Stimulated activated CD8-positive, alpha-beta memory T cell treated with anti-CD3 and anti-CD28 coated beads, Interleukin-12 subunit alpha, Interleukin-12 subunit beta, amount 100 ng/mL, for 24 hours (primary cell): Measurements from ENCODE around the gene LDAF1.
"Not testable (repeated sequence)": the region's sequence is repeated elsewhere in the genome, so short reads cannot be mapped to it uniquely, and the experiment has no call there.

Experiments
- DNase-seq: peaks from one replicate; pipeline ENCODE4 v3.0.0-alpha.2; 2020; ENCODE audit errors: extremely low read depth

The LDAF1 gene

GRCh38 chr16:21195330-21195729 lies 36.9 kb downstream of the LDAF1 start:
- DNase-seq, result not testable (repeated sequence)

DNA sequence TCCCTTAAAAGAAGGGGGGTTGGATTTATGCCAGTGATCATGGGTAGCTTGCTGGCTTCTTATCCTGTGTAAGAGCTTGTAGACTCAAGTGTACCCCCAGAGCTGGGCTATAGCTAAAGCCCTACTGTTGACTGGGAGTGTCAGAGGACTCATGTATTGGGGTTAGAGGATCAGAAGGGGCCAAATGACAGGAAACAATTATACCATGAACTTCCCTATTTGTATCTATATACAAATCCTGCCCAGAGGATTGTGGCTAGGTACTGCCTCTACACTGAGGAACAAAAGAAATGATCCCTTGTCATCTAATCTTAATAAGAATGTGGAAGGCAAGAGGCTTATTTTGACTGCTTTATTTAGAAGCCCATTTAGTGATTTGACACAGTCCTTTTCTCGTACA lies 38.6 kb downstream of the LDAF1 start:
- DNase-seq, result no peak

DNA sequence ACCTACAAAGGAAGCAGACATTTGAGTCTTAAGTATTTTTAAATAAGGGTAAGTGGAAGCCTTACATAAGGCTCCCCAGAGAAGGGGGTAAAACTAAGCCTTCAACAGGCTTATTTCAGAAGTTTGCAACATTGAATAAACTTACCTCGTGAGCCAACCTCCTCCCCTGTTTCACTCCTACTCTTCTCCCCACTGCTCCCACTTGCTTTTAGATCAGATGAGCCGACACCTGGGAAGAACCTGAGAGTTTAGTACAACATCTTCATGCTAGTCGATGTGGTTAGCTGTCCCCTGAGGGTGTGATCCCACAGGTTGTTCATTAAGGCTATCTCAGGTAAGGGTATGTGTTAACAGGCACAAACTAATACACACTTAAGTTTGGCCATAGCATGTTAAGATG lies 39.1 kb downstream of the LDAF1 start:
- DNase-seq, result no peak

DNA sequence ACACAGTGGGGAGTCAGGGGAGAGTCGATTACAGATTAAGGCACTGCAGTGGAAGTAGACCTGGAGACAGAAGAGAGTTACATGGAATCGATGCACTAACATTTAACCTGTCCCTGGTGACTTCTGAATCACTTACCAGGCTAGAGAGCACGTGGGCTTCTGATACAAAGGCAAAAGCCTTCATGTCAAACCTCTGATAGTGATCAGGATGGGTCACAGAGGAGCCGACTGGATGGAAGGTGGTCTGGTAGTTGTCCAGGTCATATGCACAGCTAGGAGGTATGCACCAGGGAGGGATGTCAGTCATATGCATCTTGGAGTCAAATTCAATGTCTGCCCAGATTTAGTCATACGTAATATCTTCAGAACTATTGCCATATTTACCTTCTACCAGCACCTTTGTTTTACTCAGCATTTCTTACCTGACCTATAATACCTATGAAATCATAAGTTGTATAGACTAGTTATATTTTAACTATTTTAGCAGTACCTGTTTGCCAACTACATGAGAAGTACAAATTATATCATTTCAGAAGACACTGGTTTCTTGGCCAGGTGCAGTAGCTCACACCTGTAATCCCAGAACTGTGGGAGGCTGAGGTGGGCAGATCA lies 41.2 kb downstream of the LDAF1 start:
- no peak for DNase-seq

DNA sequence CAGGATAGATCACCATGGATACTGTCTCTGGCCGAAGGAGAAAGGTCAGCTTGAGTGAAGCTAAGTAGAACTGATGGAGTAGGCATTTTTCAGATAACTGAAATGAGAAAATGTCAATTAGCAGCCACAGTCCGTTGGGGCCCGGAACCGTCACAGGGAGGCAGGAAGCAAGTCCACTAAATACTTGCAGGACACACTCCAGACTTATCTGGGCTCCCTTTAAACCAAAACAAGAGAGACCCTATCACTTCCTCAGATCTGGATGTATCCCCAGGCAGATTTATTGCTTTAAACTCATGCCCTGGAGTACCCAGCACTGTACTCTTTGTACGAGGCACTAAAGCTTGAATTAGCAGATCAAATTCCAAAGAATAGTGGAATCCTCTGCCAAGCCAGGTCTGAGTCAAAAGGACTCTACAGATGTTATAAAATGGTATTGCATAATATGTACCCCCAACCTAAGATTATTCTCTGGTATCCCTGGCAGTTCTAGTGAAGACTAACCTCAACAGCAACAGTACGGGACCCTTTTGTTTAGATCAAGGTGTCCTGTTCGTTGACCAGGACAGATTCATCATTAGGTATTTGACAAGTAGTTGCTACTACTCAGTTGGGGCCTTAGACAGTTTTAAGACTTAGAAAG lies 44.8 kb downstream of the LDAF1 start:
- DNase-seq, result no peak

GRCh38 chr16:21205303-21205702 lies 46.8 kb downstream of the LDAF1 start:
- no peak for DNase-seq

DNA sequence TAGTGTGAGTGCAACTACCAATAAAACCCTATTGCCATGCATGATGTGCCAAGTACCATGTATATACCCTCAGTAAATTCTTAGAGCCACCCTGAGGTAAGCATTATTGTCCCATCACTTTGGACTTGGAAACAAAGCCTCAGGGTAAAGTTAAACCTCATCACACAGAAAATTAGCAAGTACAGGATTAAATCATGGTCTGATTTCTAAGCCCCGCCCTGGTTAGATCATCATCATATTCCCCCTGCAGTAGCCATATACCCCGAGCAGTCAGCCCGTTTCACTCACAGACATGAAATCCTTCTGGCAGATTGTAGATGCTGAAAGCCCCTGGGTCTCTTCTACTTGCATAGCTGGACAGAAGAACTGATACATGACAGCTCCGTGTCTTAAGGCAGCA lies 48.1 kb downstream of the LDAF1 start:
- no peak for DNase-seq

DNA sequence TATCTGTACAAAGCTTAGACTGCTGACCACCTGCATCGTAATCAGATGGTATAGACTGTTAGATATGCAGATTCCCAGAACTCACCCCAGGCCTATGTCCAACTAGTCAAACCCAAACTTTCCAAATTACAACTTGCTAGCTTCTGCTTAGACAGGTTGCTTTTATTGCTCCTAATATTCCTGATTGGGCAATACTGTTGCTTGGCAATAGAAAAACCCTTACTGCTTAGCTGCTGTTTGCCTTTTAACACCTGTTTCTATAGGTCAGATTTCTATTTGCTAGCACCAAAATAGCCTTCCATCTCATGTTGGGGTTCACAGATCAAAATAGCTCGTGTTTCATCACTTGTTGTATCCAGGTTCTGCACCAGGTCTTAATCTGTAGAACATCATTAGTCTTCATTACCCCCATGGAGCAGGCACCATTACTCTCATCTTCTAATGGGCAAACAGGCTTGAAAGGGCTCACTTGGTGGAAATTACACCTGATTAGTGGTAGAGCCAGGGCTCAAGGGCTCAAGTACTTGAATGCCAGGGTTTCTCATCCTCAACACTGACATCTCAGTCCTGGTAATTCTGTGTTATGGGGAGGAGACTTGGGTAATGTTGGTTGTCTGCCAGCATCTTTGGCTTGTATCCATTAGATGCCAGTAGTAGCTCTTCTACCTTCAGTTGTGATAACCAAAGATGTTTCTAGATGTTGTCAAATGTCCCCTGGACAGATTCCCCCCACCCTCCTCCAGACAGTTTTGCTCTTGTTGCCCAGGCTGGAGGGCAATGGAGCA lies 50.2 kb downstream of the LDAF1 start:
- DNase-seq, result no peak

DNA sequence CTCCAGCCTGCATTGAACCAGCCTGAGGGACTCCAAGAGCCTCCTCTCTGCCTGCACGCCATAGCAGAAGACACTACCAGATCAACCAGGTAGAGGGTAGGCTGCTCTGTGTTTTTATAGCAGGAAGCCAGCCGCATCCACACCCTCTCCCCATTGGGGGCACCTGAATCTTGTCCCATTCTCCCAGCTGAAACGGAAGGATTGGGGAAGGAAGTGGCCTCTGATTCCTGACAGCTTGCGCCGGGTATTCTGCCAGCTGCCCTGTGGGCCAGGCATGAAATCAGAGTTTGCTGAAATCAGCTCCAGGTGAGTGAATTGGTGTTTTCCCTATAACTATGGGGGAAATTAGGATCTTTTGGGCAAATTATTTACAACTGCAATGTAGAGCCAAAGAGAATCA lies 53.0 kb downstream of the LDAF1 start, which contains the start of gene ZP2:
Gene ZP2 (minus strand): TSS at position 89 of the 400 bp plus-strand sequence. CDS start 27 bp downstream, at position 62.
- no peak for DNase-seq

DNA sequence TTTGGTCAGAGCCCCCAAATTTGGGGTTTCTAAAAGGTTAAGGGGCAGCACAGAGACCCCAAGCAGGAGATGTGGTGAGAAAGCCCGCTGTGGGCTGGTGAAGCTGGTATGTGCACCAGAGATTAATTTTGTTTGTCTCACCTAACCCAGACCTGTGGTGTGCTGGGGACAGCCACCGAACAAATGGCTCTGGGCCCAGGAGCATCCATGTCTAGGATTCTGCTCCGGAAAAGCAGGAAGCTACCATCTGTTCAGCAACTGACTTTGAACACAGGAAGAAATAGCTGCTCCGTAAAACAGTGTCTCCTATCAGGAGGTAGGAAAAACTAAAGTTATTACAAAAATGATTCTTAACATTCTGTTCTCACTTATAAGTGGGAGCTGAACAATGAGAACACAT lies 55.6 kb downstream of the LDAF1 start:
- no peak for DNase-seq

DNA sequence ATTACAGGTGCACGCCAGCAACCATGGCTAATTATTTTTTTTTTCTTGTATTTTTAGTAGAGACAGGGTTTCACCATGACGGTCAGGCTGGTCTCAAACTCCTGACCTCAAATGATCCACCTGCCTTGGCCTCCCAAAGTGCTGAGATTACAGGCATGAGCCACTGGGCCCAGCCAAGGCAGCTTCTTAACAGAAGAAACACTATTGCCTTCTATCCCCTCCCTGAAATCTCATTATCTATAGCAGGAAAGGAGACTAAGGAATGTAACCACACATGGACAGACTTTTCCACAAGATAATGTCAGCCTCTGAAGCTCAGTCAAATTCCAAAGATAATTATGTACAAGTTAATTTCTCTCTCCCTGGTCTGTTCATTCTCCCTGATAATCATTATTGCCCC lies 58.6 kb downstream of the LDAF1 start:
- no peak for DNase-seq

- no peak for DNase-seq
Measured at GRCh38 chr16:21218153-21218552, 59.7 kb downstream of the LDAF1 start.

- DNase-seq, result no peak
Measured at GRCh38 chr16:21219551-21219950, 61.1 kb downstream of the LDAF1 start.

GRCh38 chr16:21222495-21223337 lies 64.2 kb downstream of the LDAF1 start:
- no peak for DNase-seq

- no peak for DNase-seq
Measured at GRCh38 chr16:21223787-21224186, 65.3 kb downstream of the LDAF1 start.

- DNase-seq, result no peak
Measured at GRCh38 chr16:21224800-21225199, 66.3 kb downstream of the LDAF1 start.

DNA sequence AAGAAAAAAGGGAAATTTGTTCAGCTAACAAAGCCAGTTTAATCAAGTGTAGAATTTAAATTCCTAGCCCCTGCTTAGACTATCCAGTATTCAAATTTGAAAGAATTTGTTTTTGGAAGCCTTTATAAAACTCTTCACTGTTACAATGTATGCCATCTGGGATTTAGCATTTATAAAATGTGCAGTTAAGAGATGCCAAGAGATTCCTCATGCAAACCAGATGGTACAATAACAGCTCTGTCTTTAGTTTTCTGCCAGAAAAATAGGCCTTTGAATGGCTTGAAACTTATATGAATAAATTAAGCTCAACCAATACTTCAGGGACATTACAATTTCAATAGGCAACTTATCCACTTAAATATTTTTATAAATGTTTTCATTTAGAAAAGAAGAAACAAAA lies 68.3 kb downstream of the LDAF1 start:
- DNase-seq, result no peak

DNA sequence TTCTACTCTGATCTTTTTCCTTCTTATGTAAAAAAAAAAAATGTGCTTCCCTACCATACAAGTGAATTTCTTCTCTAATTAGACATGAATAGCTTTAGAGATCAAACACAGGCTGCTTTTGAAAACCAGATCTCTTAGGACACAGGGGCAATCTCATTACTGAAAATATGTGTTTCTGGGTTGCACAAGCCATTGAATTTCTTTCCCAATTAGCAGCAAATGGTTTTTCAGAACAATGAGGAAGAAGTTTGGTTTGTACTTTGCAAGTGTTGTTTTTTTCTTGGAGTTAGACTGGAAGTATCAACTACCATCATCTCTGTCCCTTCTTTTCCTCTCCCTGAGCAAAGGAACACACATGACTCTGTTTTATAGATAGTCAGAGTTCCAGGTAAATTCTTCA lies 69.4 kb downstream of the LDAF1 start:
- DNase-seq, result no peak

- DNase-seq, result no peak
Measured at GRCh38 chr16:21228361-21228872, 69.9 kb downstream of the LDAF1 start.
